Endodermal cell (in vitro differentiated cells): ENCODE data around the gene CHRNA7. TPM values are rescaled to one million over a fixed set of nuclear protein-coding genes. Genes with fewer than 3 reads are reported as not detected.

ENCODE experiments used
- DNase-seq: peaks from one replicate; pipeline ENCODE4 v3.0.0-alpha.2; 2017
- H3K27ac ChIP-seq: 2 replicates; pipeline ENCODE4 v1.5.1; 2013; ENCODE audit warnings: mild to moderate bottlenecking, low read depth, low read length, moderate library complexity
- H3K27me3 ChIP-seq: 2 replicates; pipeline ENCODE4 v1.6.1; 2013; ENCODE audit warnings: mild to moderate bottlenecking, low read length, moderate library complexity; ENCODE audit not compliant: insufficient read depth, control insufficient read depth, poor library complexity, severe bottlenecking
- H3K36me3 ChIP-seq: 2 replicates; pipeline ENCODE4 v1.7.0; 2013; ENCODE audit warnings: mild to moderate bottlenecking, low read length, moderate library complexity; ENCODE audit not compliant: control insufficient read depth, insufficient read depth
- H3K4me1 ChIP-seq: one replicate; pipeline ENCODE4 v1.7.0; 2013; ENCODE audit warnings: low read length; ENCODE audit not compliant: control insufficient read depth, insufficient read depth
- H3K4me3 ChIP-seq: 2 replicates; pipeline ENCODE4 v1.5.1; 2013; ENCODE audit warnings: mild to moderate bottlenecking, low read length, moderate library complexity
- H3K9ac ChIP-seq: 2 replicates; pipeline ENCODE4 v1.6.1; 2013; ENCODE audit warnings: mild to moderate bottlenecking, low read length, moderate library complexity; ENCODE audit not compliant: poor library complexity, severe bottlenecking; ENCODE audit errors: extremely low read depth
- H3K9me3 ChIP-seq: 2 replicates; pipeline ENCODE4 v1.6.1; 2013; ENCODE audit warnings: mild to moderate bottlenecking, low read length, moderate library complexity; ENCODE audit not compliant: control insufficient read depth
- H3K27ac Mint-ChIP-seq: 2 replicates; pipeline ENCODE4 v1.8.0; 2020; ENCODE audit warnings: mixed read lengths
- H3K27me3 Mint-ChIP-seq: 2 replicates; pipeline ENCODE4 v1.8.0; 2021; ENCODE audit warnings: mild to moderate bottlenecking, mixed read lengths; ENCODE audit not compliant: insufficient read depth
- H3K36me3 Mint-ChIP-seq: 2 replicates; pipeline ENCODE4 v1.8.0; 2020; ENCODE audit warnings: low read depth, mixed read lengths
- H3K4me1 Mint-ChIP-seq: 2 replicates; pipeline ENCODE4 v1.8.0; 2020; ENCODE audit warnings: mixed read lengths
- H3K4me3 Mint-ChIP-seq: 2 replicates; pipeline ENCODE4 v1.8.0; 2020; ENCODE audit warnings: mild to moderate bottlenecking, moderate library complexity, mixed read lengths
- H3K9me3 Mint-ChIP-seq: 2 replicates; pipeline ENCODE4 v1.8.0; 2020; ENCODE audit warnings: mild to moderate bottlenecking, mixed read lengths
- CTCF ChIP-seq: fragments of 200-600 bp; sonication (generic); conservative IDR thresholded peaks from 2 replicates; pipeline ENCODE4 v1.5.0; 2021; ENCODE audit warnings: antibody characterized with exemption, mild to moderate bottlenecking
- WGBS, 2 experiments: methylation state at CpG; one replicate each; pipeline versions ENCODE4 v1.1.5 to v1.1.7; 2013; ENCODE audit warnings: missing lambda C conversion rate in 2 of 2, mixed read lengths in 1 of 2; ENCODE audit not compliant: insufficient coverage in 1 of 2, insufficient read length in 1 of 2; 5-methylcytosine and 5-hydroxymethylcytosine counted together
- total RNA-seq, 2 donors: library from RNA; stranded (reverse); fragmentation: NEBNext Ultra II Directional in 1 of 2; extraction: Animal tissue kit (Norgen Biotek cat#: 25700) in 1 of 2; gene quantifications; 2 replicates in 1 of 2; 3 replicates in 1 of 2; pipeline ENCODE4 v1.2.1, GENCODE V29; 2021

The CHRNA7 gene
- total RNA-seq, 2 donors from 2014 or later, result 7.5 to 8.0 TPM

GRCh38 chr15:32033186-32033890 lies 3.0 kb downstream of the CHRNA7 start:
- no peaks in the 10 kb centered on the region for H3K9me3 Mint-ChIP-seq
- no peak overlapping the region for H3K27ac Mint-ChIP-seq
- H3K4me3 Mint-ChIP-seq, result no peak overlapping the region
- no peaks in the 10 kb centered on the region for H3K36me3 Mint-ChIP-seq
- WGBS, 2 experiments, result 88 to 93% methylated on average over 3 to 5 of the region's 5 CpGs
- Histone ChIP-seq H3K27ac (no peak overlapping the region), H3K36me3 (no peaks in the 10 kb centered on the region), H3K4me3 (no peak overlapping the region), H3K27me3 (peaks cover 33% of the 10 kb centered on the region), H3K9ac (no peak overlapping the region), H3K4me1 (no peaks in the 10 kb centered on the region), H3K9me3 (no peaks in the 10 kb centered on the region)
- peaks cover 9% of the 10 kb centered on the region for H3K4me1 Mint-ChIP-seq
- H3K27me3 Mint-ChIP-seq, result peaks cover 31% of the 10 kb centered on the region
- DNase-seq, result no peak
- no peak for TF ChIP-seq CTCF

- H3K27me3 Mint-ChIP-seq, result peaks cover 24% of the 10 kb centered on the region
- H3K4me3 Mint-ChIP-seq, result no peak overlapping the region
- no peak overlapping the region for H3K27ac ChIP-seq
- H3K27me3 ChIP-seq, result peaks cover 25% of the 10 kb centered on the region
- H3K9me3 Mint-ChIP-seq, result no peaks in the 10 kb centered on the region
- TF ChIP-seq CTCF, result no peak
- no peaks in the 10 kb centered on the region for H3K36me3 ChIP-seq
- H3K9me3 ChIP-seq, result no peaks in the 10 kb centered on the region
- no peaks in the 10 kb centered on the region for H3K36me3 Mint-ChIP-seq
- no peaks in the 10 kb centered on the region for H3K4me1 ChIP-seq
- no peak overlapping the region for H3K9ac ChIP-seq
- no peak for DNase-seq
- no peak overlapping the region for H3K4me3 ChIP-seq
- no peak overlapping the region for H3K27ac Mint-ChIP-seq
- H3K4me1 Mint-ChIP-seq, result peaks cover 6% of the 10 kb centered on the region
These were observed 3.8 kb downstream of the CHRNA7 start for GRCh38 chr15:32034106-32034505.

GRCh38 chr15:32035285-32035684 lies 5.0 kb downstream of the CHRNA7 start:
- Histone ChIP-seq H3K27ac (no peak overlapping the region), H3K9ac (no peak overlapping the region), H3K9me3 (no peaks in the 10 kb centered on the region), H3K4me1 (no peaks in the 10 kb centered on the region), H3K4me3 (no peak overlapping the region), H3K27me3 (peaks cover 17% of the 10 kb centered on the region), H3K36me3 (no peaks in the 10 kb centered on the region)
- DNase-seq, result no peak
- no peak for TF ChIP-seq CTCF
- H3K4me3 Mint-ChIP-seq, result no peak overlapping the region
- no peak overlapping the region for H3K27ac Mint-ChIP-seq
- no peaks in the 10 kb centered on the region for H3K36me3 Mint-ChIP-seq
- WGBS, 2 experiments, result 71 to 82% methylated on average over 1 to 2 of the region's 2 CpGs
- H3K9me3 Mint-ChIP-seq, result no peaks in the 10 kb centered on the region
- H3K27me3 Mint-ChIP-seq, result peaks cover 15% of the 10 kb centered on the region
- H3K4me1 Mint-ChIP-seq, result peaks cover 6% of the 10 kb centered on the region
